HG02885 (cell line): Measurements from ENCODE around the gene EXOC1.

Experiments
- ATAC-seq: cut with Tn5 transposase; IDR thresholded peaks from one replicate; pipeline ENCODE4 v1.9.1; 2021; ENCODE audit warnings: mild to moderate bottlenecking; ENCODE audit not compliant: unreplicated experiment, poor library complexity

The EXOC1 gene

DNA sequence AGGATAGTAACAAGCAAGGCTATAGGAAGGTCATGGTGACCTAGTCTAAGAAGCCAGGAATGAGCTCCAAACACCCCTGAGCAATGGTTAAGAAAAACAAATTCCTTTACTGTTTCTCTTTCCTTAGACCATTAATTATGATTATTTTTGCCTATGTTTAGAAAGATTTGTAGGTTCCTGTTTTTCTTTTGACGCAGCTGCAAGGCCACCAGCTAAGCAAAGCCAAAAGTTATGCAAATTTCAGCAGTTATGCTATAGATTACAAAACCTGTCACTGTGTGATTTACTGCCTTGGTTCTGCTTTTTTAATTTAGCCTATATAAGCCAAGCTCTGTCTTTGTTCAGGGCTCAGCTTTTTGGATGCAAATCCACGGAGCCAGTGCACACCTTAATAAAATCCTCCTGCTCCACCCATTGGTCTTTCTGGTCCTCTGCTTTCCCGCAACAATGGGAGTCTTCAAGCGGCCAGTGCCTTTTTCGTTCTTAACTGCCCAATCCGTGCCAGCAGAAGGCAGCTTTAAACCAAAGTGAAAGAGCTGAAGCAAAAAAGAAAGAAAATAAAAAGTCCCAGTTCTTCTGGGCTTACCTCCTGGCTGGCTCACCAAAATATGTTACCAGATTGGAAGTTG is 93.9 kb downstream of the EXOC1 start:
- ATAC-seq, result peak; percentile 36

DNA sequence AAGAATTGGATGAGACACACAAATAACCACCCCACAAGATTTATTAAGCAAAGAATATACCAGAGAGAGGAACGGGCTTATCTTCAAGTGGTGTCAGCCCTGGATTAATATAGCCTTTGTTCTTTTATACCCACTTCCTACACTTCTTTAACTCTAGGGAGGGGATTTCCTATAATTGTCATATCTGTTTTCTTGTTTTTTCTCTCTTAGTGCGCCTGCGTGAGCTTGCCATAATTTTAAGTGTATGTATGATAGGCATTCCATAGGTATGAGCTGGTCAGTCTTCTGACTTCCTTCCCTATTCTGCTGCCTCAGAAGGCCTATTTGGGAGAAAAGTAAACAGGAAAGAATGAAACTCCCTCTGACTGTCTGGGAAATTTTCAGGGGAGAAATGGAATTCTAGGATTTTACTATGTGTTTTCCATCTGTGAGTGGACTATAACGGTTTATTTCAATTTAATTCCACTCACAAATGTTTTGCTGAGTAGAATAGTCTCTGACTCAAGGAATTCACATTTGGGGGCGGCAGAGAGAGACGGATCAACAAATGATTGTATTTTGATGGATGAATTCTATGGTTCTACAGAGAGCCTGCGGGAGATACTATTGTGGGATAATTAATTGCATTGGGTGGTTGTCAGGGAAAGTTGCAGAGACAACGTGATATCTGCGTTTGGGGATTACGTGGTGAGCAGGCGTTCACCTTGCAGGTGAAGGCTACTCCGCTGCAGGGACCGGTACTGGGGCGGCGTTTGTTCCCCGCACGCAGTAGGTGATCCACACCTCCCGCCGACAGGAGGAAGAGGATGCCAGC is 94.7 kb downstream of the EXOC1 start:
- ATAC-seq, result peak; percentile 17

DNA sequence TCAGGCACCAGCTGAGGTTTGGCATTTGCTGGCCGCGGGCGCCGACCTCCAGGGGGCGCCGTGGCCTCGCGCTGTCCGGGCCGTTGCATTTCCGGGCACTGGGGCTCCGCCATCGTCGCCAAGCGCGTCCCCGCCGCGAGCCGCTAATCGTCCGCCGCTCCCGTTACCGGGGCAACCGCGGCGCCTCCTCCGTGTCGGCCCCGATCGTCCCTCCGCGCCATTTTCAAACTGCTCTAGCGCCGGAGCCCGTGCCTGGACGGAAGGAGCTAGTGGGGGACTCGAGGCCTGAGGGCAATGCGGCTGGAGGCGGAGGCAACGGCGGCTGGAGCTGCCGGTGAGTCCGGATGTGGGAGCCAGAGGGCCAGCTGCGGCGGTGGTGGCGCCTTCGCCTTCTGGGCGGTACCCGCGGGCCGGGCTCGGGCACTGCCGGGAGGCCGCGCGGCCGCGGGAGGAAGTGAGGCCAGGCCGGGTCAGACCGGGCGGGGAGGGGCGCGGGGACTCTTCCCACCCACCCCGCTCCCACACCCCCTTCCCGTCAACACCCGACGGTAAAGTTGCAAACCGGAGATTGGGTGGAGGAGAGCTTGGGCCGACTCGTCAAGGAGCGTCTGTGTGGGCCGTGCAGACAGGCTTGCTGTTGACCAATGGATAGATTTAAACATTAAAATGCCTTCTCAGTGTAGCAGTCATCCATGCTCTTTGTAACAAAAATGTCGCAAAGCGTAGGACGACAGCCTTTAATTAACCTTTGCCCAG is 95.5 kb downstream of the EXOC1 start, which contains the start of gene CEP135:
TSS of gene CEP135 (plus strand) at position 220 of the 756 bp plus-strand sequence. CDS start 3,186 bp downstream, outside the sequence.
- peak; percentile 79 for ATAC-seq

DNA sequence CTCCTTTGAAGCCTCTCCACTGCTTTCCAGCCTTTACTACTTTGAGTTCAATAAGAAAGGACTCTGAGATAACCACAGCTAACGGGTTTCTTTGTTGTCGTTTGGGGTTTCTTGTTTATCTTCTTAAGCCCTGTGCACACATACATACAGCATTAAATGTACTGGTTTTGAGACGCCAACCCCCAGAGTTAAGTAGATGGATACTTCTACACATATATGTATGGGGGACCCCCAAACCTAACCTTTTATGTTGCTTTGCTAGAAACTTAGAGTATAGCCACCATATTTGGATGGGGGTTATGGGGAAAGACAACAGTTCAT is 96.0 kb downstream of the EXOC1 start:
- no peak for ATAC-seq

DNA sequence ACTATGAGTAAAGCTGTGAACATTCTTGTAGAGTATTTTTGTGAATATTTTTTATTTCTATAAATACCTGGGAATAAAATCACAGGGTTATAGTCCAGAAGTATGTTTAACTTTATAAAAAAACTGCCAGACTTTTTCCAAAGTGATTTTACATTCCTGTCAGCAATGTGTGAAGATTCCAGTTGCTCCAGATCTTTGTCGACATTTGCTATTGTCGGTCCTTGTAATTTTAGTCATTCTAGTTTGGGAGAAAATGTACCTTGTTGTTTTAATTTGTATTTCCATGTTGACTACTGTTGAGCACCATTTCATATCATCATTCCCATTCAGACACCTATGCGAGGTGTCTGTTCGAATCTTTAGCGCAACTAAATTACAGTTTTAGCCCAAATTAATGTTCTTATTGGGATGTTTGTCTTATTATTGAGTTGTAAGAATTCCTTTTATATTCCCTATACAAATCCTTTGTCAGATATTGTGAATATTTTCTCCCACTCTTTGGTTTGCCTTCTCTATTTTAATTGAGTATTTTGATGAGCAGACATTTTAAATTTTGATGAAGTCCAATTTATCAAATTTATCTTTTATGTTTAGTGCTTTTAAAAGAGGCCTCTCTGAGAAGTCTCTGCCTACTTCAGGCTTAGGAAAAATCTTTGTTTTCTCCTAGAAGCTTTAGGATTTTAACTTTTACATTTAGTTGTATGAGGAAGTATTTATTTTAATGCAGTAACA is 97.9 kb downstream of the EXOC1 start:
- ATAC-seq, result no peak
